Cardiac fibroblast (primary cell): Measurements from ENCODE around the gene MAST2.
"Not testable (repeated sequence)": the region's sequence is repeated elsewhere in the genome, so short reads cannot be mapped to it uniquely, and the experiment has no call there.

Experiments
- DNase-seq, 2 donors: peaks; one replicate each; pipeline versions ENCODE4 v3.0.0 to v3.0.0-alpha.2; 2010; ENCODE audit warnings: low read depth in 2 of 2
- H3K4me3 ChIP-seq, 2 donors: replicated peaks in 1 of 2; 1 replicate in 1 of 2; 2 replicates in 1 of 2; pipeline ENCODE4 v1.5.1; 2011; ENCODE audit warnings: low read depth in 2 of 2, low read length in 2 of 2, mild to moderate bottlenecking in 2 of 2, moderate library complexity in 1 of 2
- CTCF ChIP-seq: IDR thresholded peaks from one replicate; pipeline ENCODE4 v1.5.1; 2011; ENCODE audit warnings: low read depth, mild to moderate bottlenecking, low read length, inconsistent platforms

MAST2 gene

DNA sequence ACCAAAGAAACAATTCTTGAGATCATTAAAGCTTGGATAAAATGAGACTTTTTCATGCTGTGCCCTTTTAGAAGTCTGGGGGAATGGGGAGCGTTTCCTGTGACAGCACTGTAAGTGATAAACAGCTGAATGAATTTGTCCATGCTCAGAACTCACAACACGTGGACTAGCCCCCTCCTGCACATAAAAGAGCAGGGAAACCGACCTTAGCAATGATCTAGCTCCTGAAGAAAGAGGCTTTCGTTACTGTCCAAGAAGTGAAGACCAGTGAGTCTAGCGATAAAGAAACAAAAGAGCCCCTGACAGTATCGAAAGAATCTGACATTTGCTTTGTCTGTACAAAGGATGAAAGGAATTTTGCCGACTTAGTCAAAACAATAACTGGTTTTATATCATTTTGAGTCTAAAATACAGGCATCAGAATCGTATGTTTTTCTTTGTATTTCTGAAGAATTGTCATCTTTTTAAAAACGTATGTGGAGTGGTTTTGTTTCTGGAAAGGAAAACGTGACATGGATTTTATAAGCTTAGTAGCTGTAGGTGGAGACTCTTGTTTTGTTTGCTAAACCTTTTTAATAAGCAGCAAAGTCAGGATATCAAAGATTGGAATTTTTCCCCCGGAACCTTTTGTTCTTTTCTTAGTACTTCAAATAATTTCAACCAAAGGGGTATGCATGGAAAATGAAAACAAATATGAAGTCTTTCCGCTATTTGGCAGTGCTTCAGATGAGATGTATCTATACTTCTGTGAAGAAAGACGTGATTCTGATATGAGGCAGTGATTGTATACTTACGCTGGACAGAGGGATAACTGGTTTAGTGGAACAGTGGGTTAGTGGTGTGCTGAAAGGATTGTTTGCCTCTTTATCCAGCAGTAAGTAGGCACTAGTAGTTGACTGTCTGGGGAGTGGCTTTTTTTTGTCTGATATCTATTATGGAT lies 61.0 kb downstream of the MAST2 start:
- H3K4me3 ChIP-seq = peak overlapping the region; percentile 9 to 35
- peak in 1 of 2 donors; percentile 24 for DNase-seq
- TF ChIP-seq CTCF = no peak

DNA sequence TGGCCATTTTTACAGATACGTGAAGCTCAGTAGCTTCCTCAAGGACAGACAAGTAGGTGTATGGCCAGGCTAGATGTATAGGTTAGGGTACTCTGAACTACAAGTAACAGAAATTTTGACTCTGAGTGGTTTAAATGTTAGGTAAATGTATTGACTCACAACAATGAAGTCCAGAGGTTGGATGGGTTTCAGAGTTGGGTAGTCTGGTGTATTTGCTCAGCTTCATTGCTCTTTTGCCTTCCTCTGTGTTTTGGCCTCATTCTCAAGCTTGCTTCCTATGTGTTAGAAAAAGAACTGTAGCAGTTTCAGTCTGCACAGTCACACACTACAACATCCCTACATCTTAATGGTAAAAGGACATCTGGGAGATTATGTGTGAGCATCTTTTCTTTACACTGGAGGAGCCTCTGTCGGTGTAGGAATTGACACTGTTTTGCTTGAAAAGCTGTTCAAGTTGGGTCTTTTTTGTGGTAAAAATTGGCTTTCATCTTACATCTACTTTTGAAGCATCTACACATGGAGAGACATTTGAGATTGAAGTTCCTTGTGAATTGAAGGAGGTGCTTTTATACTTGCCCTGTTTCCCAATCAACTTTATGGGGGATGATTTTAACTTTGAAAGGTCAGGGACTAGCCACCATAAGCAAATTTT lies 64.4 kb downstream of the MAST2 start:
- DNase-seq = no peak
- TF ChIP-seq CTCF = no peak
- no peak overlapping the region for H3K4me3 ChIP-seq

- DNase-seq = no peak
- H3K4me3 ChIP-seq = no peak overlapping the region
- TF ChIP-seq CTCF = no peak
Measured at GRCh38 chr1:45868861-45869260, 65.4 kb downstream of the MAST2 start.

DNA sequence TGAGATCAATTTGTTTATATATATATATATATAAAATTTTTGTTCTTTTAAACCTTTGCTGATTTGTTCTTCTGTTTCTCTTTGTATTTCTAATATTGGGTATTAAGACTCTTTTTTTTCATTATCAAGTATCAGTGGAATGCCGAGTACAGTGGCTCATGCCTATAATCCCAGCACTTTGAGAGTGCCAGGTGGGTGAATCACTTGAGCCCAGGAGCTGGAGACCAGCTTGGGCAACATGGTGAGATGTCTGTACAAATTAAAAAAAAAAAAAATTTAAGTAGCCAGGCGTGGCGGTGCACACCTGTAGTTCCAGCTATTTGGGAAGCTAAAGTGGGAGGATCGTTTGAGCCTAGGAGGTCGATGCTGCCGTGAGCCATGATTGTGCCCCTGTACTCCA lies 67.1 kb downstream of the MAST2 start:
- DNase-seq = no peak
- H3K4me3 ChIP-seq = no peak overlapping the region
- TF ChIP-seq CTCF = no peak

GRCh38 chr1:45872173-45872801 lies 68.9 kb downstream of the MAST2 start:
- H3K4me3 ChIP-seq = not testable (repeated sequence)
- peak; percentile 14 to 84 for DNase-seq

DNA sequence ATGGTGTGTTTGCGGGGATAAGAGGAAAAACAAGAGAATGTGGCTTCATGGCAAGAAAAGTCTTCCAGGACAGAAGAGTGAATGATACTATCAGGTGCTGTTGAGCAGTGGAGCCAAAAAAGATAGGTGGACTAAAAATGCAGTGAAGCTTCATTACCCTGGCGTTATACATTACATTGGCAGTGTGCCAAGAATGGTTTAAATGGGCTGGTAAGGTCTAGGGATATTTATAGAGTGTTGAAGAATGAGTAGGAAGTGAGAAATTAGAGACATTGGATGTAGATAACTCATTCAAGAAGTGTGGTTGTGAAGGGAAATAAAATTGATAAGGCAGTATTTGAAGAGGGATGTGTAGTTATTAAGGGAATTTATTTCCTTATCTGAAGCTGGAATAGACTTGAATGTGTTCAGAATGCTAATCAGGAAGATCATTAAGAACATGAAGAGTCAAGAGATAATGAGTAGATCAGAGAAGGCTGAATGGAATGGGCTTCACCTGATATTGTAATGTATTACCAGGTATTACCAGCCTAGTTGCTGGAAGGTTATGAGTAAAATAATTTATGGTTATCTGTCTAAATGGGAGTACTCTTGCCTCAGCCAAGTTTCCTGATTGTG lies 72.7 kb downstream of the MAST2 start:
- no peak overlapping the region for H3K4me3 ChIP-seq
- DNase-seq = no peak
- no peak for TF ChIP-seq CTCF

DNA sequence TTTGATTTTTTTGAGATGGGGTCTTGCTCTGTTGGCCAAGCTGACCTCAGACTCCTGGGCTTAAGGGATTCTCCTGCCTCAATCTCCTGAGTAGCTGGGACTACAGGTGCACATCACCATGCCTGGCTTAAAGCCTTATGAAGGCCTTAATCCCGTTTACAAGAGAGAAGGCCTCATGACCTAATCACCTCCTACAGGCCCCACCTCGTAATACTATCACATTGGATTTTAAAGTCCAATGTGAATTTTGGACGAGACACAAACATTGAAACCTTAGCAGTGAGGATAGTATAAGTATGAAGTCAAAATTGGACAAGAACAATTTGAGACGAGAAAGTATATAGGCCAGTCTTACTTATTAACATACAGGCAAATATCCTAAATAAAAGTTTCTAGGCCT lies 73.9 kb downstream of the MAST2 start:
- DNase-seq = no peak
- no peak overlapping the region for H3K4me3 ChIP-seq
- no peak for TF ChIP-seq CTCF
